Subcutaneous adipose tissue (tissue), 4 donors: ENCODE measurements around the gene LGALS16. TPM values are rescaled to one million over a fixed set of nuclear protein-coding genes. Genes with fewer than 3 reads are reported as not detected.

ENCODE experiments used
- CTCF ChIP-seq: fragments of 450-650 bp; IDR thresholded peaks from one replicate; pipeline ENCODE4 v1.5.1; 2016; ENCODE audit warnings: low read depth, mild to moderate bottlenecking, control low read depth, antibody characterized with exemption, moderate library complexity
- small RNA-seq: library from RNA; depleted of rRNA; stranded (forward); fragments of <200 nt; gene quantifications from one replicate; pipeline ENCODE3, GENCODE V24; 2016
- total RNA-seq, 4 donors: library from RNA; depleted of rRNA; stranded (reverse); fragments of >200 nt; gene quantifications; one replicate each; pipeline ENCODE4 v1.1.0, GENCODE V29; 2016

The LGALS16 gene
- total RNA-seq, 4 donors from 2014 or later: not detected

DNA sequence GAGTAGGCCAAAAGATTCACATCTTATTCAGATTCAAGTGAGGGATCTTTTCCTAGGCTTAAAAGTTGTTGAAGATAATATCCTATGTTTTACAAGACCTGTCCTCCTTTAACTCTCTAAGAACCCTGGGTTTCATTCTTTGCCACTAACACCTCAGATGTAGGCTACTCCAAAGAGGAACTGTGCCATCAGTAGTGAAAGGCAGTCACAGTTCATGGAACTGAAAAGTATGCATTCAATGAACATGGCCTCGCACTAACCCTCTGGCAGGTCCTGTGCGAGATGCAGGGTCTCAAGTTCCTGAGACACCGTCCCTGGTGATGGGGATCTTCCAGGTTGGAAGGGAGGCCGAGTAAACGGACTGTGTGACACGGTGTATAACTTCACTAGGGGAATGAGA is 52.9 kb downstream of the LGALS16 start:
- TF ChIP-seq CTCF: no peak

- no peak for TF ChIP-seq CTCF
Observed at GRCh38 chr19:39709026-39709872, 53.5 kb downstream of the LGALS16 start.

Small RNA genes lying within 50 kb of the gene (small RNA-seq; reads per million reads assigned to genes)
- gene AC005176.2: not detected
- not detected for gene RPS29P27
- gene RPS29P30: not detected

Other genes starting within 250 kb of the LGALS16 start
- gene ZFP36, start 249.1 kb upstream of the LGALS16 start, total RNA-seq: 100 to 1,000 TPM in 2 of 4 donors, 10 to 100 TPM in 2; 76.9 to 156 (median 95.5) TPM
- 10 to 100 TPM in 2 of 4 donors, 1 to 10 TPM in 2; 7.9 to 19.4 (median 10.0) TPM for gene PLEKHG2, start 243.2 kb upstream of the LGALS16 start, total RNA-seq
- gene RPS16, start 220.0 kb upstream of the LGALS16 start, total RNA-seq: 1,000 to 10,000 TPM; 1,086 to 2,005 (median 1,454) TPM
- gene SUPT5H, start 210.3 kb upstream of the LGALS16 start, total RNA-seq: 10 to 100 TPM; 41.7 to 87.4 (median 59.6) TPM
- gene TIMM50, start 175.1 kb upstream of the LGALS16 start, total RNA-seq: 10 to 100 TPM; 31.9 to 50.1 (median 38.6) TPM
- not detected for gene DLL3, start 157.0 kb upstream of the LGALS16 start, total RNA-seq
- not detected for gene SELENOV, start 140.8 kb upstream of the LGALS16 start, total RNA-seq
- gene EID2B, start 123.1 kb upstream of the LGALS16 start, total RNA-seq: 1 to 10 TPM in 3 of 4 donors, under 1 TPM in 1; 0.65 to 3.3 (median 2.1) TPM
- 10 to 100 TPM in 2 of 4 donors, 1 to 10 TPM in 2; 5.9 to 13.4 (median 9.0) TPM for gene EID2, start 115.8 kb upstream of the LGALS16 start, total RNA-seq
- gene LGALS13, start 53.4 kb upstream of the LGALS16 start, total RNA-seq: not detected
- gene LGALS14, start 48.6 kb downstream of the LGALS16 start, total RNA-seq: not detected
- not detected for gene CLC, start 82.1 kb downstream of the LGALS16 start, total RNA-seq
- gene LEUTX, start 122.9 kb downstream of the LGALS16 start, total RNA-seq: not detected
- gene DYRK1B, start 178.2 kb downstream of the LGALS16 start, total RNA-seq: 10 to 100 TPM in 1 of 4 donors, 1 to 10 TPM in 3; 4.9 to 15.6 (median 8.7) TPM
- 100 to 1,000 TPM; 101 to 168 (median 104) TPM for gene FBL, start 190.5 kb downstream of the LGALS16 start, total RNA-seq